RWPE1 (cell line): ENCODE results near the gene SLC25A21.
A peak's percentile ranks its signal among the peaks of the same experiment; 100 is the strongest.

Experiments
- CTCF ChIA-PET: fragments of 350-600 bp; sonication (Branson Sonifier 250); formaldehyde crosslinking; extraction: SDS; loops from one replicate; lab custom pipeline; 2021; lab: Yijun Ruan, JAX
- POLR2A ChIA-PET: fragments of 400-600 bp; formaldehyde crosslinking; extraction: SDS; loops from one replicate; lab custom pipeline; 2020; ENCODE audit warnings: antibody characterized with exemption; ENCODE audit not compliant: low non-redundant PET; lab: Yijun Ruan, JAX
- DNase-seq: peaks from one replicate; pipeline ENCODE4 v3.0.0; 2012; ENCODE audit warnings: low spot score
- H3K27ac ChIP-seq: fragments of 450-650 bp; 2 replicates; pipeline ENCODE4 v1.5.1; 2017
- TF ChIP-seq, protein P1 (sequence below): fragments of 450-650 bp; conservative IDR thresholded peaks from 2 replicates; pipeline ENCODE4 v1.5.1; 2017; ENCODE audit warnings: low read depth, mild to moderate bottlenecking

SLC25A21 gene

DNA sequence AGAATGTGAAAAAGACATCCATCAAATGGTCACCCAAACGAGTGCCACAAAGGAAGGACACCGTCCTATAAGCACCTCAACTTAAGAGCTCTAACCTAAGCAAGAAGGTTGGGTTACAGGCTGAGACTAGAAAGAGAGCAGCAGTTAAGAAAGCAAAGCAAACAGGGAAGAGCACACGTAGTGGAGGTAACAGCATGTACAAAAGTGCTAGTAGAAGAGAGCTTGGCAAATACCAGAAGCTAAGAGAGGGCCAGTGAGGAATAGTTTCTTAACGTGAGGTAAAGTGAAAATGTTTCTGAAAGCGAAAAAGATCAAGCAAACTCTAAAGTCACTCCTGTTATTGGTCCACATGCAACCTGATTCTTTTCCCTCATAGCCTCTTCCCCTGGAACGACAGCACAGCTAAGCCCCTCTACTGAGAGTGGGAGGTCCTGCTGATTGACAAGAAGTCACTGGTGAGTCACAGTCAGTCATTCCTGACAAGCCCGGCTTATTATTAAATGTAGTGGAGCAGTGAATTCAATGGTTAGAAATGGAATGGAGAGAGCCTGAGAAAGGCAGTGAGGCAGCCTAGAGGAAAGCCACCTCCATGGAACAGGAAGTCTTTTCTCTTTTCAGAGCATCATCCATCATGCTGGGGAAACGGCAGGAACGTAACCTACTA is 204.4 kb downstream of the SLC25A21 start:
- ChIA-PET CTCF (interaction anchor here (0.7 kb wide), 1 partner anchor 228 kb away, joined by 3 read pairs; no protein-coding TSS in a partner anchor), POLR2A (no interaction called here)
- H3K27ac ChIP-seq: no peak overlapping the region
- DNase-seq: no peak
- TF ChIP-seq, protein P1, sequence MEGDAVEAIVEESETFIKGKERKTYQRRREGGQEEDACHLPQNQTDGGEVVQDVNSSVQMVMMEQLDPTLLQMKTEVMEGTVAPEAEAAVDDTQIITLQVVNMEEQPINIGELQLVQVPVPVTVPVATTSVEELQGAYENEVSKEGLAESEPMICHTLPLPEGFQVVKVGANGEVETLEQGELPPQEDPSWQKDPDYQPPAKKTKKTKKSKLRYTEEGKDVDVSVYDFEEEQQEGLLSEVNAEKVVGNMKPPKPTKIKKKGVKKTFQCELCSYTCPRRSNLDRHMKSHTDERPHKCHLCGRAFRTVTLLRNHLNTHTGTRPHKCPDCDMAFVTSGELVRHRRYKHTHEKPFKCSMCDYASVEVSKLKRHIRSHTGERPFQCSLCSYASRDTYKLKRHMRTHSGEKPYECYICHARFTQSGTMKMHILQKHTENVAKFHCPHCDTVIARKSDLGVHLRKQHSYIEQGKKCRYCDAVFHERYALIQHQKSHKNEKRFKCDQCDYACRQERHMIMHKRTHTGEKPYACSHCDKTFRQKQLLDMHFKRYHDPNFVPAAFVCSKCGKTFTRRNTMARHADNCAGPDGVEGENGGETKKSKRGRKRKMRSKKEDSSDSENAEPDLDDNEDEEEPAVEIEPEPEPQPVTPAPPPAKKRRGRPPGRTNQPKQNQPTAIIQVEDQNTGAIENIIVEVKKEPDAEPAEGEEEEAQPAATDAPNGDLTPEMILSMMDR: no peak

DNA sequence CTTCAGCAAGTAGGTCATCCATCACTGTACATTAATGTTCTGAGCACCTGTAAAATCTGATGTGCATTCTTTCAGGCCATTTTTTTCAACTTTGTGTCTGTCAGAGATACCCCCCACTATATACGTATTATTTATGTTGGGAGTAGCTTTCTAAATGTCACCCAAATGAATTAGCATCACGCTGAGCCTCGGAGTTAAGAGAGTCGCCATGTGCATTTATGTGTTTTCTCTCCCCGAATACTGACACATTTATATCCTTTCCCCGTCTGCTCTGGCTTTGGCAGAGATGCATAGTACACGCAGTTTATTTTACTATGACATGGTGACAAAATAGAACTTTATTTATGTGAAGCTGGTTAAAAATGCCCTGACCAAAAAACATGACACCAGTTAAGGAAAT is 216.4 kb downstream of the SLC25A21 start:
- ChIA-PET POLR2A (no interaction called here), CTCF (interaction anchor here (0.6 kb wide), 1 partner anchor 183 kb away, joined by 3 read pairs; no protein-coding TSS in a partner anchor)
- TF ChIP-seq, protein P1: no peak
- no peak for DNase-seq
- no peak overlapping the region for H3K27ac ChIP-seq

DNA sequence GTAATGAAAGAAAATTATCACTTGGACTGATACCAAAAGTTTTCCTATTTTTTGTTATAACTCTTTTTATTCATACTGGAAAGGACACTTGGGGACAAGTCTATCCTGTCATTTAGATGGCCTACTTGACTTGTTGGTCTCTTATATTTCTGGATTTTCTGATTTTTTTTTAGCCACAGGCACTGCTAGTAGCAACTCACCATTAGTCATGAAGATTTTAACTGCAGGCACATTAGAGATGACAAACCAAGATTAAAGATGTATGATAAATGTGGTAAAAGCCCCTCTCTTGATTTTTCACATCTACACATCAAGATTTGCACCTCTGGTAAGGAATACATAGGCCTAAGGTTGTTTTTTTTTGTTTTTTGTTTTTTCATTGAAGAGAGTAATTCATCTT is 217.0 kb downstream of the SLC25A21 start:
- CTCF ChIA-PET: no interaction called here
- POLR2A ChIA-PET: no interaction called here
- no peak for DNase-seq
- TF ChIP-seq, protein P1: no peak
- no peak overlapping the region for H3K27ac ChIP-seq

DNA sequence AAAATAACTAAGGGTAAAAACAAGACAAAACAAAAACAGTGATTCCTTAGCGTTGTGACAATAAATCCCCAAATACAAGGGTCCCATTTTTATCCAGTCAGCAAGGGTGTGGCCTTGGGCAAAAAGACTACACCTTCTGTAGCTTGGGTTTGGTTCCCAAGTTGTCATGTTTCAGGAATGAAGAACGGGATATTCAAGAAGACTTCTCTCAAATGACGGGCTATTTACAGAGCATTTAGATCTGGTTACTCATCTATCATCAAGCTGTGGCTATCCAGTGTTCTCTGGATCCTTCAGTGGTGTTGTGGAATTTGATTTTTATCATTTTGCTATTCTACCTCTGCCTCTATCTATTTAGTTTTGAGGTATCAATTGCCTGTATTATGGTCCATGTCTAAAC is 219.7 kb downstream of the SLC25A21 start:
- TF ChIP-seq, protein P1: no peak
- ChIA-PET POLR2A (no interaction called here), CTCF (interaction anchor here (1.8 kb wide), 1 partner anchor 10 kb away, joined by 7 read pairs; no protein-coding TSS in a partner anchor)
- H3K27ac ChIP-seq: no peak overlapping the region
- DNase-seq: peak; percentile 57

DNA sequence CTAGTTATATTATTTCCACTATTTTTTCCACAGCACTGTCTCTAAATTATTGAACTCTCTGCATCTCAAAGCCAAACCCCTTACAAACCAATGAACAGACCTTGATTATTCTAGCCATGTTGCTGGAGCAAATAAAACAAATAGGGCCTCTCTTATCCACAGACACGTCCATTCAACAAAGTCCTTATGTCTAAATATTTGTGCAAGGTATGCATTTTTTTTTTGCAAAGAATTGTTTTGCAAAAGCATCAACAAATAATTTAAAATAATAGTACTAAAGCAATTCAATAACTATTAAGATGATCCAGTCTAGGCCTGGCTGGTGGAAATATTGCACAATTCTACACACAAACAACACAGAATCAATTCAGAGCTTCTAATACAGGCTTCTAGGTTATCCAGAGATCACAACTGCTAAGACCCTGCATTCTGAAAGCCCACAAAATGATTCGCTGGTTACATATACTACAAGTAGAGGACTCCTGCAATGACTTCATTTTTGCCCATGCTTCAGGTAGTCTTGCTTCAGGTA is 221.0 kb downstream of the SLC25A21 start:
- no peak for DNase-seq
- POLR2A ChIA-PET: no interaction called here
- no peak overlapping the region for H3K27ac ChIP-seq
- TF ChIP-seq, protein P1: no peak
- CTCF ChIA-PET: interaction anchor here (1.4 kb wide), 1 partner anchor 198 kb away, joined by 4 read pairs; no protein-coding TSS in a partner anchor

DNA sequence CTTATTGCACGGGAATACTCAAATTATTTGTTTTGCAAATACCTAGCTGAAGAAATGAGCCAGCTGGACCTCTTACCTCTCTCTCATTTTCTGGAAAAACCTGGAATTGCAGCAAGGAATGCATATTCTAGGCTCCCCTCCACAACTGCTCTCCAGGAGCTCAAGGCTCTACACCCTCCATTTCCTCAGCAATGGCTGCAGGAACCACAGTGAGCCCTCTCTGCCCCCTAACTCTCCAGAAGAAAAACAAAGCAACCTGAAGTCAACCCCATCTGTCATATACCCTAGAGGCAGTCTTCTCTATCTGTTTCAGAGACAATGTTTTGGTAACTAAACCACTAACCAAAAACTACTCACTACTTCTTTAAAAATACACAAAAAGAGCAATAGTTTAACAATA is 221.6 kb downstream of the SLC25A21 start:
- POLR2A ChIA-PET: no interaction called here
- no peak overlapping the region for H3K27ac ChIP-seq
- TF ChIP-seq, protein P1: no peak
- no peak for DNase-seq
- CTCF ChIA-PET: interaction anchor here (0.6 to 1.4 kb wide), 2 partner anchors 199 to 307 kb away, joined by 4 to 5 read pairs; no protein-coding TSS in a partner anchor
